Measurements from ENCODE around the gene OR2T11.
"Not testable (repeated sequence)": the region's sequence is repeated elsewhere in the genome, so short reads cannot be mapped to it uniquely, and the experiment has no call there.

OR2T11 gene, protein sequence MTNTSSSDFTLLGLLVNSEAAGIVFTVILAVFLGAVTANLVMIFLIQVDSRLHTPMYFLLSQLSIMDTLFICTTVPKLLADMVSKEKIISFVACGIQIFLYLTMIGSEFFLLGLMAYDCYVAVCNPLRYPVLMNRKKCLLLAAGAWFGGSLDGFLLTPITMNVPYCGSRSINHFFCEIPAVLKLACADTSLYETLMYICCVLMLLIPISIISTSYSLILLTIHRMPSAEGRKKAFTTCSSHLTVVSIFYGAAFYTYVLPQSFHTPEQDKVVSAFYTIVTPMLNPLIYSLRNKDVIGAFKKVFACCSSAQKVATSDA

GRCh38 chr1:248634991-248635390, at the start of gene OR2T11:
Gene OR2T11, minus strand, starts transcription at chr1:248635091. Its CDS starts 7,963 bp downstream, at chr1:248627128.
- DNase-seq (ENCODE audit: low read depth, low spot score), result not testable (repeated sequence)

- no peak for DNase-seq (ENCODE audit: low read depth, low spot score)
Observed at GRCh38 chr1:248681651-248682050, 46.8 kb upstream of the OR2T11 start.

DNA sequence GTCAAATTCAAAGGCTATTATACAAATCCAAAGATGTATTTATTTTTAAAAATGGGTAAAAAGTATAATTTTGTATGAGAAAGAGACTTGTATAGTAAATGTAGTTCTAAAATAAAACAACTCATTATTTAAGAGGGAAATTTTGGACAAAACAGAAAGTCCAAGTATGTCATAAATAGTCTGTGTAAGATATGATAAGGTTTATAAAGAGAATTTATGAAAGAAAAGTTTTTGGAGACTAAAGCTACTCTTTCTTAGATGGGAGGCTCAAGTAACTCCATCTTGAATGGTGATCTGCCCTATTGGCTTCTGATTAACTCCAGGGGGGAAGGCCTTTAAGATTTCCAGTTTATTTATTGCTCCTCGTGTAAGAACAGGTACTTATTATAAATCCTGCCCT, 35.1 kb upstream of the OR2T11 start:
- DNase-seq (ENCODE audit: low read depth, low spot score), result no peak

GRCh38 chr1:248663453-248664328, 28.8 kb upstream of the OR2T11 start:
- DNase-seq (ENCODE audit: low read depth, low spot score), result not testable (repeated sequence)

DNA sequence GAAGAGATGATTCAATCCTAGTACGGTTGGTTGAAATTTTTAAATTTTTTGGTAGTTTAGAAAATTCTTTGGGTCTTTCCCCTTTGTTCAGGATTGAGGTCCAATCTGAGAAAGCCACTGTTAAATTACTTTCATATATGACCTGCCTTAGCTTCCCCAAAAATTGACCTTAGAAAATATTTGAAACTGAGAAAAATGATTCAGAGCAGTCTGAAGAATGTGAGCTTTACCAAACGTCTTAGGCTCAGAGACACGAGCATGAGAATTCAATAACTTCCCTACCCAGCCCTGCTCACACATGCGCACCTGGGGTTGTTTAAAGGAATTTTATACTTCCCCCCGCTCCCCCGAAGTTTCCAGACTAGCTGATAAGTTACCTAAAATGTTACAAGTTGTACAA, 21.9 kb upstream of the OR2T11 start:
- not testable (repeated sequence) for DNase-seq (ENCODE audit: low read depth, low spot score)

GRCh38 chr1:248655354-248655753, 20.5 kb upstream of the OR2T11 start, which contains the start of gene OR2T27:
Gene OR2T27, minus strand, starts transcription at chr1:248655528. Its CDS starts 4,644 bp downstream, at chr1:248650884.
- not testable (repeated sequence) for DNase-seq (ENCODE audit: low read depth, low spot score)

- not testable (repeated sequence) for DNase-seq (ENCODE audit: low read depth, low spot score)
Observed at GRCh38 chr1:248648770-248649536, 14.1 kb upstream of the OR2T11 start.

DNA sequence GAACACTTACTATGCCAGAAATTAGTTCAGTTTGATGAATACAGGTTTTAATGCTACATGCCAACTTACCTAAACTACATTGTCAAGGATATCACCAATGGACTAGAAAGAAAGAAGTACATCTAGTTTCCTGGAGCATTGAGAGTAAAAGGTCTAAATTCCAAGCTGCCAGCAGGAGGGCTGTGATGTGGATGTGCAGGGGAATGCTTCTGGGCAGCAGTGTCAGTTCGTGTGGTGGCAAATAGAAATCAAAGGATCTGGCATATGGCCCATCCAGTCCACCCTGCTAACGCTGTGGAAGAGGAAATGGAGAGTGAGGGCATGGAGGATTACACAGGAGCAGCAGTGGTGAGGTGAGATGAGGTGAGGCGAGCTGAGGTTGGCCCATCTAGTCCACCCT, 10.3 kb upstream of the OR2T11 start, which contains the start of gene OR2T35:
Gene OR2T35 (minus strand): TSS at position 101 of the 400 bp plus-strand sequence. CDS start 6,020 bp downstream, outside the sequence.
- DNase-seq (ENCODE audit: low read depth, low spot score), result not testable (repeated sequence)

GRCh38 chr1:248642971-248643651, 8.2 kb upstream of the OR2T11 start:
- DNase-seq (ENCODE audit: low read depth, low spot score), result not testable (repeated sequence)

- DNase-seq (ENCODE audit: low read depth, low spot score), result not testable (repeated sequence)
Observed at GRCh38 chr1:248641583-248641982, 6.7 kb upstream of the OR2T11 start.

GRCh38 chr1:248640906-248641305, 6.0 kb upstream of the OR2T11 start:
- DNase-seq (ENCODE audit: low read depth, low spot score), result not testable (repeated sequence)

GRCh38 chr1:248639652-248640051, 4.8 kb upstream of the OR2T11 start:
- DNase-seq (ENCODE audit: low read depth, low spot score), result not testable (repeated sequence)

DNA sequence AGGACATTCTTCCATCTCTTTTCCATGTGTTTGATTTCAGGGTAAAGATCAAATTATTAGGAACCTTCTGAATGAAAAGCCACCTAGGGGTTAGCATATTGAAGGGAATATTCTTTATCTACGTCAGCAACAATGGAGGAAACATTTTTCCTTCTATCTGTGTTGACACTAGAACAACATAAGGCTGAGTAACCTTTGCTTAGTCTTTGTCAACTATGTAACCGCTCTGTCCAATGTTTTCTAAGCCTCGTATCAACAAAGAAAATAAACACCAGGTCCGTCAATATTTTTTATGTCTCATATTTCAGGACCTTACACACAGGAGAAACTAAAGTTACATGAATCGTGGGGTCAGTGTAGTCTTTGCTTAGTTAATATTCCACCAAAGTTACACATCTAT, 1.7 kb upstream of the OR2T11 start:
- DNase-seq (ENCODE audit: low read depth, low spot score), result not testable (repeated sequence)

DNA sequence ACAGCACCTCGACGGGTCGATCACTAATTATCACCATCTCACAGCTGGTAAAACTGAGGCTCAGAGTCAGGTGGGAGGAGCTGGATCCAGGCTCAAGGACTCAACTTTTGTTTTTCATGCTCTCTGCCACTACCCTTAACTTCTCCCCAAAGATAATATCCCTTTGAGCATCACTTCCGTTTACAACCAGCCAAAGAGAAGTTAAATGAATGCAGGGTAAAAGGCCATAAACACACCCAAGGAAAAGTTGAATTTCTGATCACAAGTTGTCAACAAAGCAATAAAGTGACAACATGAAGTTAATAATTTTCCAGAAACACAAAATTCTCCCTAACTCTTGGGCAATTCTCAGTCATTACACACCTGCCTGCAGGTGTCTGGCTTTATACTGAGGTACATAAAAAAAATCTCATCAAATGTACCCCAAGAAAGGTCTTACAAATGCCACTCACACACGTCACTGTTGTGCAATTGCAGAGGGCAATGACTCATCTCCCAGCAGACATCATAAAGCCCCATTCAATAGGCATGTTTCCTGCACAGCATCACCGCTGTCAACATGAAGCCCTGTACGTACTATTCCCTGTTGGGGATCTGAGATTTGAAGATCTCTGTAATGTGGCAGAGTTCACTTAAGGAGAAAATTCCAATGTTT, 3.4 kb downstream of the OR2T11 start:
- DNase-seq (ENCODE audit: low read depth, low spot score), result no peak

DNA sequence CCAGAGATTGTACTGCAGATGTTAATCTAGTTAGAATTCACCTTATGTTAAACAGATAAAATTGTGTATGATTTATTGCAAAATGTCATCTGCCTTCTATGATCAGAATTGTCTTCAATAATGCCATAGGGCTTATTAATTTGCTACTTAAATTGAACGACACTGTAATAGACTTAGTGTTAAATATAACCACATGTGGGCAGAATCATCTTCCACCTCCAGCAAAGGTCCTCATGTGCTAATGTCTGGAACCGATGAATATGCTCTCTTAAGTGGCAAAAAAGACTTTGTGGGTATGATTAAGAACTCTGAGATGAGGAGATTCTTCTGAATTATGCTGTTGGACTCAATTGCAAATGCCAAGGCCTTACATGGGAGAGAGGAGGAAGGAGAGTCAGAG, 4.3 kb downstream of the OR2T11 start:
- no peak for DNase-seq (ENCODE audit: low read depth, low spot score)

- DNase-seq (ENCODE audit: low read depth, low spot score), result no peak
Observed at GRCh38 chr1:248627971-248628844, 6.7 kb downstream of the OR2T11 start.

DNA sequence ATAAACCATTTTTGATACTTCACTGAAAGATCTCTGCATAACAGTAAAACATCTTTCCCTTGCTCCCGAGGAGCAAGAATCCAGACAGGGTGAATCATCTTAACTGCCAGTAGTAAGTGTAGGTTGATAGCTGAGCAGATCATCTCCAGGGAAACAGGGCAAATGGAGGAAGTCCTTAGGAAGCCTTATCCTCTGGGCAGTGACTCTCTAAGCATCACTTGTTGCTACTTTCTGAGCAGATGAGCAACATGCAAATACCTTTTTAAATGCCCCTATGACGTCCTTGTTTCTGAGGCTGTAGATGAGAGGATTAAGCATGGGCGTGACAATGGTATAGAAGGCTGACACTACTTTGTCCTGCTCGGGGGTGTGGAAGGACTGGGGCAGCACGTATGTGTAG, 8.9 kb downstream of the OR2T11 start:
- DNase-seq (ENCODE audit: low read depth, low spot score), result no peak

GRCh38 chr1:248625166-248625565, 9.7 kb downstream of the OR2T11 start:
- no peak for DNase-seq (ENCODE audit: low read depth, low spot score)

GRCh38 chr1:248622570-248623001, 12.3 kb downstream of the OR2T11 start:
- DNase-seq (ENCODE audit: low read depth, low spot score), result no peak

Data from activated CD4-positive, CD25-positive, alpha-beta regulatory T cell treated with anti-CD3 and anti-CD28 coated beads, Interleukin-2, amount 50 U/mL, for 16 hours (primary cell).